ENCODE measurements around the gene PNPLA5.
"Not testable (repeated sequence)": the region's sequence is repeated elsewhere in the genome, so short reads cannot be mapped to it uniquely, and the experiment has no call there.

The PNPLA5 gene

GRCh38 chr22:43881091-43882061, 10.4 kb downstream of the PNPLA5 start:
- no peak for DNase-seq (ENCODE audit: low read depth)

- DNase-seq (ENCODE audit: low read depth) = no peak
Observed at GRCh38 chr22:43880541-43880991, 11.2 kb downstream of the PNPLA5 start.

- DNase-seq (ENCODE audit: low read depth) = no peak
Observed at GRCh38 chr22:43879901-43880540, 11.8 kb downstream of the PNPLA5 start.

GRCh38 chr22:43878831-43879550, 12.8 kb downstream of the PNPLA5 start:
- DNase-seq (ENCODE audit: low read depth) = no peak

- no peak for DNase-seq (ENCODE audit: low read depth)
Observed at GRCh38 chr22:43878079-43878795, 13.6 kb downstream of the PNPLA5 start.

- DNase-seq (ENCODE audit: low read depth) = no peak
Observed at GRCh38 chr22:43876866-43877509, 14.8 kb downstream of the PNPLA5 start.

GRCh38 chr22:43869799-43870198, 22.0 kb downstream of the PNPLA5 start:
- DNase-seq (ENCODE audit: low read depth) = no peak

- not testable (repeated sequence) for DNase-seq (ENCODE audit: low read depth)
Observed at GRCh38 chr22:43869001-43869400, 22.8 kb downstream of the PNPLA5 start.

- DNase-seq (ENCODE audit: low read depth) = peak; percentile 45
Observed at GRCh38 chr22:43867839-43868635, 23.8 kb downstream of the PNPLA5 start.

GRCh38 chr22:43862882-43863202, 29.0 kb downstream of the PNPLA5 start:
- no peak for DNase-seq (ENCODE audit: low read depth)

- peak; percentile 26 for DNase-seq (ENCODE audit: low read depth)
Observed at GRCh38 chr22:43862074-43862881, 29.5 kb downstream of the PNPLA5 start, which contains the start of gene SULT4A1. Gene SULT4A1, minus strand, starts transcription at chr22:43862513. Its CDS starts 131 bp downstream, at chr22:43862382.

GRCh38 chr22:43861529-43861928, 30.3 kb downstream of the PNPLA5 start:
- DNase-seq (ENCODE audit: low read depth) = no peak

- no peak for DNase-seq (ENCODE audit: low read depth)
Observed at GRCh38 chr22:43860831-43861230, 31.0 kb downstream of the PNPLA5 start.

- no peak for DNase-seq (ENCODE audit: low read depth)
Observed at GRCh38 chr22:43860126-43860525, 31.7 kb downstream of the PNPLA5 start.

GRCh38 chr22:43859621-43860020, 32.2 kb downstream of the PNPLA5 start:
- DNase-seq (ENCODE audit: low read depth) = no peak

- DNase-seq (ENCODE audit: low read depth) = no peak
Observed at GRCh38 chr22:43859176-43859575, 32.6 kb downstream of the PNPLA5 start.

GRCh38 chr22:43858156-43858895, 33.5 kb downstream of the PNPLA5 start:
- DNase-seq (ENCODE audit: low read depth) = no peak

- no peak for DNase-seq (ENCODE audit: low read depth)
Observed at GRCh38 chr22:43857367-43857766, 34.4 kb downstream of the PNPLA5 start.

GRCh38 chr22:43855431-43855830, 36.4 kb downstream of the PNPLA5 start:
- no peak for DNase-seq (ENCODE audit: low read depth)
